Jurkat, Clone E6-1 (cell line): ENCODE measurements around the gene CPSF3.
"Not testable (repeated sequence)": the region's sequence is repeated elsewhere in the genome, so short reads cannot be mapped to it uniquely, and the experiment has no call there.

Experiments
- DNase-seq: peaks from one replicate; pipeline ENCODE4 v3.0.0-alpha.2; 2011; ENCODE audit warnings: low read depth, low spot score
- H3K4me3 ChIP-seq: 2 replicates; pipeline ENCODE4 v1.5.1; 2011; ENCODE audit warnings: mild to moderate bottlenecking, low read length, control low read depth, moderate library complexity

The CPSF3 gene

DNA sequence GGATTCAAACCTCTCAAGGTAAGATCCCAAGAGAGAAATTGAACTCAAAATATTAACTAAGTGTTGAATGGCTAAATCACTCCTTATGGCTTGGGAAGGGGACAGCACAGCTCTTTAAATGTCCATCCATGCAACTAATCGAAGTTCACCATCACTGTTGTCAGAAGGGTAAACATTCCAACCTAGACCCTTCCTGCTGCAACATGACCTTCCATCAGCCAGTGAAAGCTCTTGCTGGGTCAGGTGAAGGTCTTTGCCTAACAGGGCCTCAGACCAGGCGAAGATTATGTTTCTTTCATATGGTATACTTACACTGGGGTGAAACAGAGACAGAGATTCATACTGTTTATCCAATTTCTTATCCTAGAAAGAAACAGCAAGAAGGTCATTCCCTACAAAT, 67.3 kb downstream of the CPSF3 start:
- no peak overlapping the region for H3K4me3 ChIP-seq
- DNase-seq, result no peak

DNA sequence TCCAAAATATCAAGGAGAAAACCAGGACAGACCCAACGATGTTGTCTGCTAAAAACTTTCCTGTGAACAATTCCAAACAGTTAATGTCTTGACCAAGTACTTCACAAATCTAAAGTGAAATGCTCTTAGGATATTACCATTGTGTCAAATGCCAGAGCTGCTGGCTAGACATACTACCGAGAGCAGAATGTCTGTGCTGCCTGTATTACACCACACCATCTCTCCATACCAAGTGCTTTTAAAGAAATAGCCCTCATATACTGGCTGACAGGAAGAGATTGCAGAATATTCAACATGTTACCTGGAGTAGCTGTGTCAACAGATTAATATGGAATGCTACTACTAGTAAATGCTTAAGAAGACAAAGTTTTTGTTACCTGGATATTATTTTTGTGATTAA, 69.5 kb downstream of the CPSF3 start:
- no peak overlapping the region for H3K4me3 ChIP-seq
- no peak for DNase-seq

DNA sequence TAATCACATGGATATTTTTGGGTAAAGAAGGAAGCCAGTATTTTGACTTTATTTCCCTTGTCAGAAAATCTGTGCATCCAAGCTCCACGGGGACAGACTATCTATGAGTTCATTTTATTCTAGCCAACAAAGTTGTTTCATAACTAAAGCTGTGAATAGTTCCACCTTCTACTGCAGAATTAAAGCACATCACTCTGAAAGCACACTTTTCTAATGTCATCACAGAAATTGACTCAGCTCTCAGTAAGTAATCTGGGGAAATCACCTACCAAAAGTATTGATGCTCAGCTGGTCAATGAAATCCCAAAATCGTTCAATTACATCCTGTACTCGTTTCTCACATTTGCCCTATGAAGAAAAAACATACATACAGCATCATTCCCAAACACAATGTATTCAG, 70.0 kb downstream of the CPSF3 start:
- no peak for DNase-seq
- no peak overlapping the region for H3K4me3 ChIP-seq

DNA sequence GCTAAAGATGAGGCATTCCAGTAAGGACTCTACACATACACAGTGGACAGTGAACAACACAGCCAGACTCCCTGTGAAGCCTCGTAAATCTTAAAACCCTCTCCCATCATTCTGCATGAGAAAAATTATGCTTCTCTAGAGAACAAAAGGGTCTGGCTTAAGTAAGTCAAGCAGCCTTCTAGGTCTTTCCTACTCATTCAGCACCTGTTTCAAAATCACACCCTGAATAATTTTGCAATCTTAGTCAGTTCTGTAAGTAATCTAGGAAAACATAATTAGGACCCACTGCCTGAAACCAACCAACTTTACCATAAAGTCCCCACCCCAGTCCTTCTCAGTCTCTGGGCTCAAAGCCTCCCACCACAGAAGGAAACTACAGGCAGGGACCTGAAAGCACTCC, 70.6 kb downstream of the CPSF3 start:
- H3K4me3 ChIP-seq, result no peak overlapping the region
- no peak for DNase-seq

DNA sequence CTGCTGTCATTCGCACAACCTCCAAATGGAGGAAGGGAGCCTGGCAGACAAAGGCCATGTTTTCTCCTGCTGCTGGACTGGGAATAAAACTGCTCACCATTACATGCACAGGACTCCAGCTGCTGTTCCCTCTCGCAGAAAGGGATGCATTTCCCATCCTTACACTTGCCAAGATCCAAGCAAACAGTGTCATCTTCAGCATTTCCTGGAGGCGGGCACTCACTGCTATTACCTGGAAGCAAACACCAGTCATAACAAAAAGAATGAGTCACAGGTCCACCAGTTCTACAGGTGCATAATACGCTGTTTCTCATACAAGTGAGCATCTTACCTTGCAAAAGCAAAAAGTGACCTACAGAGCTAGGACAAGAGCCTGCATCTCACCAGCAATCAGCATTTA, 73.6 kb downstream of the CPSF3 start:
- no peak for DNase-seq
- no peak overlapping the region for H3K4me3 ChIP-seq

DNA sequence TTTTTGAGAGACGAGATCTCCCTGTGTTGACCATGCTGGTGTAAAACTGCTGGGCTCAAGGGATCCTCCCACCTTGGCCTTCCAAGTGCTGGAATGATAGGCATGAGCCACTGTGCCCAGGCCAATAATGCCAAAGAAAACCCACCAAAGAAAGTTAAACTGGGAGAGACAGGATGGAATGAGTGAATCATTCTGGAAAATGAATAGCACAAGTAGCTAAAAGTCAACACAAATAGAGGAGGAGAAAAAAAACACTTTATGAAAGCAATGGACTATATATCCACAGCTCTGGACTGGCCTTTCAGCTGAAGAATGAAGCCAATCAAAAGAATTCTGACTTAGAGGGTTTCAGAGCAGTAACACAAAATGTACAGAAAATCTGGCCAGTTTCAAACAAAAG, 74.8 kb downstream of the CPSF3 start:
- no peak for DNase-seq
- H3K4me3 ChIP-seq, result no peak overlapping the region

DNA sequence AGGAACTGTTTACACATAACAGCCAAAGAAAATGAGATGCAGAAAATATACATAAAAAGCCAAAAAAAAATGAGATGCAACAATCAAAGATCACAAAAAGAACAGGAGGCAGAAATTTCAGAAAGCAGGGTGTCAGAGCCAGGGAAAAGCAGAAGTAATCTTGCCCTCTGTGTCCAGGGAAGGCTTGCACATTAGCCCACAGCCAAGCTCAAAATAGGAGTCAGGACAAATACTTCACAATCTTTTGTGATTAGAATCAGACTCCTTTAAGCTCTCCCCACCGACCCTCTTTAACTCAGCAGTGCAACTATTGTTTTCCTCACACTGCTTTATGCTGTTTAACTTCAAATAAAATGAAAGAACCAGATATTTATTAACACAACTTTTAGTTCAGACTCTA, 85.5 kb downstream of the CPSF3 start:
- no peak overlapping the region for H3K4me3 ChIP-seq
- DNase-seq, result no peak

DNA sequence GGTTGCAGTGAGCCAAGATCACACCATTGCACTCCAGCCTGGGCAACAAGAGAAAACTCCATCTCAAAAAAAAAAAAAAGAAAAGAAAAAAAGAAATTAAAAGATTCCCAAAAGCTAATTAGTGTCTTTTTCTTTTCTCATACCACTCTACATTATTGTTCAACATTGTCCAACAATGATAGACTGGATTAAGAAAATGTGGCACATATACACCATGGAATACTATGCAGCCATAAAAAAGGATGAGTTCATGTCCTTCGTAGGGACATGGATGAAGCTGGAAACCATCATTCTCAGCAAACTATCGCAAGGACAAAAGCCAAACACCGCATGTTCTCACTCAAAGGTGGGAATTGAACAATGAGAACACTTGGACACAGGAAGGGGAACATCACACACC, 90.5 kb downstream of the CPSF3 start:
- H3K4me3 ChIP-seq, DNase-seq: not testable (repeated sequence)

DNA sequence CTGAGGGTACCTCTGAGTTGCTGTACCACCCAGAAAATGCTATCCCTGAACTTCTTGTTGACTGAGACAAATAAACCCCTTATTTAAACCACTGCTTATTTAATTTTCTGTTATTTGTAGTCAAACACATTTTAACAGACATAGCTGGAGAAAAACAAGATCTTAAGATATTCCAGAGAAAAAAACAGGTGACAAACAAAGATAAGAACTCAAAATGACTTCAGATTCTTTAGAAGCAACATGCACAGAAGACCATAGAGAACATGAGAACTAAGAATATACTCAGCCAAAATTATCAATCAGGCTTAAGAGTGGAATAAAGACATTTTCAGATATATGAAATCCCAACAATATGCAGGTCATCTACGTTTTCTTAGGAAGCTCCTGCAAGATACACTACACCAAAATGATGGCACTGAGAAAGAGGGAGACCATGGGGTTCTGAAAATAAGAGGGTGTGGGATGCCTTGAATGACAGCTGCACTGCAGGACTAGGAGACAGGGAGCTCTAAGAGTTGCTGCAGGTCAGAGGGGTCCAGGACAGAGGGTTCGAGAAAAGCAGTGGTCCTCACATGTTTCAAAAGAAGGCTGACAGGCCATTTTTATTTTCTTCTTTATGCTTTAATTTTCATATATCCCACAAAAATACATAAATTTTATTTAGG, 93.8 kb downstream of the CPSF3 start:
- H3K4me3 ChIP-seq, result no peak overlapping the region
- no peak for DNase-seq

DNA sequence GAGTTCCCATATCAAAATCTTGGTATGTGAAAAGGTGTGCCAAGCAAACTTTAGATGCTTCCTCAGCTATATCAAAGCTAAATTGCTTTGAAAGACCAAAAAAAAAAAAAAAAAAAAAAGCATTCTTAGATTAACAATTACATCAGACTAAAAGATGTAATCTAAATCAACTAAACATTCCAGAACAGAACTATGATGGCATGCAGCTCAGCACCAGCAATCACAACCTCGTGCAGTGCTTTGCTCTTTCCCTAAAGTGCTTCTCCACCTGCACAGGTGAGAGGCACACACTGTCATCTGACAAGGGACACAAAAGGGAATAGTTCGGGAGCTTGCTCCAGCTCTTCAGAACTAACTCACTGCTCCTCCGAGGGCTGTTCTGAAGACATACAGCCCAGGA, 94.7 kb downstream of the CPSF3 start:
- no peak for DNase-seq

DNA sequence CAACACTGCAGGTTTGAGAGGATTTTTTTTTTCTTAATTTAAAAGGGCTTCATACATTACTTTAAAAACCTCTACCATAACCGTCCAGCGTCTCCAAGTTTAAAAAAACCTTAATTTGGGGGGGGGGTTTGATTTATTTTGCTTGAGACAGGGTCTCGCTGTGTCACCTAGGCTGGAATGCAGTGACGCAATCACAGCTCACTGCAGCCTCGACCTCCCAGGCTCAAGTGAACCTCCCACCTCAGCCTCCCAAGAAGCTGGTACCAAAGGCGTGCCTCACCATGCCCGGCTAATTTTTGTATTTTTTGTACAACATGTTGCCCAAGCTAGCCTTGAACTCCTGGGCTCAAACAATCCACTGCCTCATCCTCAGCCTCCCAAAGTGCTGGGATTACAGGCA, 95.3 kb downstream of the CPSF3 start:
- DNase-seq, result no peak
- no peak overlapping the region for H3K4me3 ChIP-seq

More for the DNA sequence above, 94.7 kb downstream of the CPSF3 start:
- H3K4me3 ChIP-seq, result no peak overlapping the region

DNA sequence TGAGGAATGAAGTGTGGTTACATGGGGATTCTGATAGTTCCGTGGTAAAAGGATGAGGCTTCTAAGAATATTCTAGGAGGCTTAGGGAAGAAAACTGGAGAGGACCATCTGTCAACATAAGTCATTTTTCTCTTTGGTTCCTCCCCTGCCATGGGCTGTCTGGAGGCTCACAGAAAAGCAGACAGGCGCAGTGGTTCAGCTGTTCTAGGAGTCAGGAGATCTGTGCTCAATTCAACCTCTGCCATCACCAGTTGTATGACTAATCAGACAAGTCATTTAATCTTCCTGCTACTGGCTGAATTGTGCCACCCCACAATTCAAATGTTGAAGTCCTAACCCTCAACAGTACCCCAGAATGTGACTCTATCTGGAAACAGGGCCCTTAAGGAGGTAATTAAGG, 95.8 kb downstream of the CPSF3 start:
- no peak for DNase-seq
- no peak overlapping the region for H3K4me3 ChIP-seq
